Measurements from ENCODE around the gene RALGAPB.

RALGAPB gene

GRCh38 chr20:38600057-38600456 is 127.4 kb downstream of the RALGAPB start:
- TF ChIP-seq MAX (IDR thresholded peaks at IDR 0.05): no peak

DNA sequence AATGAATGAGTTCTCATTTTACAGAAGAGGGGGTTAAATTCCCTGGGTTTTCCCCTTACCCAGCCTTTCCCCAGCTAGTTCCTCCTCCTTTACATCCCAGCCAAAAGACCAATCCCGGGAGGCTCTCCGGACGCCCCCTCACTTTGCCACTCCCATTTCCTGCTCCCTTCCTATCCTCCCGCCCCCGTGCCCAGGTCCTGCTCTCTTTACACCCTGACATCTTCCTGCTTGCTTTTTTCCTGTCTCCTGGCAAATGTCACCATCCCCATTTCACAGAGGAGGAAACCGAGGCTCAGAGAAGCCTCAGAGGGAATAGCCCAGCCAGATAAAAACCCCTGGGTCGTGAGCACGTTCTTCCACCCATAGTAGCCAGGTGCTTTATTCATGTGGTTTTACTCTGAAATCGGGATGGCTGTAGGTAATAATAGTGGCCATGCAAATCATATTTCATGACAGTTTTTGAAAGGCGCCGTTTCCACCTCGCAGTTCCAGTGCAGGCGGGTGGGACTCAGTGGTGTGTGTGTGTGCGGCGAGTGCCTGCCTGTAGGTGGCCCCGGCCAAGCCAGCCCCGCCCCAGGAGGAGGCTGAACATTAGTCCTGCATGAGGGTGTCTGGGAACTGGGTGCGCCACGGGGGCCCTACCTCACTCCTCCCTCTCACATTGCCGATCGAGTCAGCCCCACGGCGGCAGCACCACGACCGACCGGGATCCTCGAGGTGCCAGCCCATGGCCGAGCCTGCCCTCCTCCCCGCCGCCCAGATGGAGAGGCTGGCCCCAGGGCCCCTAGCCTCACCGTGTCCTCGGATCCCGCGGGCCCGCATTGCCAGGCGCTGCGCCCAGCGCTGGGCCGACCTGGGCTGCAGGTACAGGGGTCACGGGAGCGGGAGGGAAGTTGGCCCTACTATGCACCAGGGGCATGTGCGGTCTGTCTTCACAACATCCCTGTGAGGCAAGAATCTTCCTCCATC is 128.9 kb downstream of the RALGAPB start, which contains the start of gene ARHGAP40:
ARHGAP40 (plus strand) TSS at position 594 of the 969 bp plus-strand sequence.
- TF ChIP-seq EGR1 (IDR thresholded peaks at IDR 0.05) (peak; percentile 70), MAX (IDR thresholded peaks at IDR 0.05) (peak; percentile 40; the same call in 1 of the 2 replicates), RAD21 (IDR thresholded peaks at IDR 0.05; ENCODE audit: low read depth) (peak; percentile 2; the same call in 1 of the 2 replicates), CEBPB (IDR thresholded peaks at IDR 0.05) (no peak)

- no peak for TF ChIP-seq RAD21 (IDR thresholded peaks at IDR 0.05; ENCODE audit: low read depth)
- TF ChIP-seq CREB1 (IDR thresholded peaks at IDR 0.05; ENCODE audit: low read depth): no peak
- TF ChIP-seq MAX (IDR thresholded peaks at IDR 0.05): no peak
- TF ChIP-seq ZBTB7A (IDR thresholded peaks at IDR 0.05; ENCODE audit: low read depth): no peak
- no peak for TF ChIP-seq EGR1 (IDR thresholded peaks at IDR 0.05)
- no peak for TF ChIP-seq TCF12 (IDR thresholded peaks at IDR 0.05; ENCODE audit: low read depth)
- no peak for TF ChIP-seq EP300 (IDR thresholded peaks at IDR 0.05; ENCODE audit: borderline replicate concordance)
- TF ChIP-seq USF1 (IDR thresholded peaks at IDR 0.05): no peak
These were observed 129.5 kb downstream of the RALGAPB start for GRCh38 chr20:38602185-38602581.

- TF ChIP-seq ZBTB7A (IDR thresholded peaks at IDR 0.05; ENCODE audit: low read depth) (no peak), CREB1 (IDR thresholded peaks at IDR 0.05; ENCODE audit: low read depth) (no peak), EP300 (IDR thresholded peaks at IDR 0.05; ENCODE audit: borderline replicate concordance) (no peak), NFIC (IDR thresholded peaks at IDR 0.05) (no peak), REST (IDR thresholded peaks at IDR 0.05; ENCODE audit: low read depth) (no peak), MAX (IDR thresholded peaks at IDR 0.05) (no peak), TCF12 (IDR thresholded peaks at IDR 0.05; ENCODE audit: low read depth) (no peak), CEBPB (IDR thresholded peaks at IDR 0.05) (no peak), USF1 (IDR thresholded peaks at IDR 0.05) (no peak), FOXM1 (IDR thresholded peaks at IDR 0.05; ENCODE audit: borderline replicate concordance, low read depth) (no peak), YY1 (IDR thresholded peaks at IDR 0.05; ENCODE audit: low read depth) (no peak), RAD21 (IDR thresholded peaks at IDR 0.05; ENCODE audit: low read depth) (no peak), TAF1 (IDR thresholded peaks at IDR 0.05; ENCODE audit: low read depth) (no peak), TEAD4 (IDR thresholded peaks at IDR 0.05) (no peak), EGR1 (IDR thresholded peaks at IDR 0.05) (no peak)
These were observed 130.6 kb downstream of the RALGAPB start for GRCh38 chr20:38603286-38603685.

- TF ChIP-seq CREB1 (IDR thresholded peaks at IDR 0.05; ENCODE audit: low read depth) (no peak), TAF1 (IDR thresholded peaks at IDR 0.05; ENCODE audit: low read depth) (no peak)
These were observed 132.2 kb downstream of the RALGAPB start for GRCh38 chr20:38604873-38605303.

DNA sequence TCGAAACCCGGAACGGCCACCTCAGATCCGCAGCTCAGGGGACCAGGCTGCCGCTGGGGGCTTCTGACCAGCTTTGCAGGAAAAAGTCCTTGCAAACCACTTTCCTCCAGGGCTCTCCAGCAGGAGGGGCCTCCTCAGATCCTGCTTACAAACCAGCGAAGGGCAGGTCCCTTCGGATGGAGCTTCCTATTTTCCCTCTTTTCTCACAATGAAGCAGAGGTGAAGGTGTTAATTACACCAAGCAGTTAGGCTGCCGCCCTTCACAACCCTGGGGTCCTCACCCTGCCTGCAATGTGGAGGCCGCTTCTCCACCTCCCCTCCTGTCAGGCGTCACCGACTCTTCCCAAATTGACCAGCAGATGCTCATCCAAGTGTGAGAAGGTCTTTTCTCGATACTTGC is 134.7 kb downstream of the RALGAPB start:
- TF ChIP-seq MAX (IDR thresholded peaks at IDR 0.05) (no peak), CREB1 (IDR thresholded peaks at IDR 0.05; ENCODE audit: low read depth) (no peak), YY1 (IDR thresholded peaks at IDR 0.05; ENCODE audit: low read depth) (no peak), TCF12 (IDR thresholded peaks at IDR 0.05; ENCODE audit: low read depth) (no peak), EP300 (IDR thresholded peaks at IDR 0.05; ENCODE audit: borderline replicate concordance) (no peak), EGR1 (IDR thresholded peaks at IDR 0.05) (no peak), CEBPB (IDR thresholded peaks at IDR 0.05) (no peak), REST (IDR thresholded peaks at IDR 0.05; ENCODE audit: low read depth) (no peak), TEAD4 (IDR thresholded peaks at IDR 0.05) (no peak), NFIC (IDR thresholded peaks at IDR 0.05) (no peak), TAF1 (IDR thresholded peaks at IDR 0.05; ENCODE audit: low read depth) (no peak), USF1 (IDR thresholded peaks at IDR 0.05) (no peak), RAD21 (IDR thresholded peaks at IDR 0.05; ENCODE audit: low read depth) (no peak), ZBTB7A (IDR thresholded peaks at IDR 0.05; ENCODE audit: low read depth) (no peak), FOXM1 (IDR thresholded peaks at IDR 0.05; ENCODE audit: borderline replicate concordance, low read depth) (no peak)

Data from Ishikawa (cell line).